Mucosa of rectum (tissue), 2 donors: ENCODE results near the gene SLIT2.
A peak's percentile ranks its signal among the peaks of the same experiment; 100 is the strongest.

Source experiments
- H3K27ac ChIP-seq, 2 donors: one replicate each; pipeline ENCODE4 v1.7.0; 2013; ENCODE audit warnings: inconsistent platforms in 2 of 2, low read depth in 2 of 2, low read length in 2 of 2
- H3K27me3 ChIP-seq, 2 donors: one replicate each; pipeline ENCODE4 v1.7.0; 2013; ENCODE audit warnings: low read length in 2 of 2; ENCODE audit not compliant: control insufficient read depth in 2 of 2, insufficient read depth in 2 of 2
- H3K36me3 ChIP-seq, 2 donors: one replicate each; pipeline ENCODE4 v1.7.0; 2013; ENCODE audit warnings: low read length in 2 of 2; ENCODE audit not compliant: control insufficient read depth in 2 of 2, insufficient read depth in 2 of 2
- H3K4me1 ChIP-seq, 2 donors: one replicate each; pipeline ENCODE4 v1.7.0; 2013; ENCODE audit warnings: low read length in 2 of 2, mild to moderate bottlenecking in 1 of 2; ENCODE audit not compliant: control insufficient read depth in 2 of 2, insufficient read depth in 2 of 2
- H3K4me3 ChIP-seq, 2 donors: one replicate each; pipeline ENCODE4 v1.7.0; 2013; ENCODE audit warnings: low read length in 2 of 2
- H3K9ac ChIP-seq, 2 donors: one replicate each; pipeline ENCODE4 v1.7.0; 2013; ENCODE audit warnings: low read length in 2 of 2, low read depth in 1 of 2, mild to moderate bottlenecking in 1 of 2
- H3K9me3 ChIP-seq, 2 donors: one replicate each; pipeline ENCODE4 v1.7.0; 2013; ENCODE audit warnings: low read length in 2 of 2; ENCODE audit not compliant: control insufficient read depth in 2 of 2
- donor health status: healthy.
- donor health status: Normal muscosa, but diverticular disease.

The SLIT2 gene

DNA sequence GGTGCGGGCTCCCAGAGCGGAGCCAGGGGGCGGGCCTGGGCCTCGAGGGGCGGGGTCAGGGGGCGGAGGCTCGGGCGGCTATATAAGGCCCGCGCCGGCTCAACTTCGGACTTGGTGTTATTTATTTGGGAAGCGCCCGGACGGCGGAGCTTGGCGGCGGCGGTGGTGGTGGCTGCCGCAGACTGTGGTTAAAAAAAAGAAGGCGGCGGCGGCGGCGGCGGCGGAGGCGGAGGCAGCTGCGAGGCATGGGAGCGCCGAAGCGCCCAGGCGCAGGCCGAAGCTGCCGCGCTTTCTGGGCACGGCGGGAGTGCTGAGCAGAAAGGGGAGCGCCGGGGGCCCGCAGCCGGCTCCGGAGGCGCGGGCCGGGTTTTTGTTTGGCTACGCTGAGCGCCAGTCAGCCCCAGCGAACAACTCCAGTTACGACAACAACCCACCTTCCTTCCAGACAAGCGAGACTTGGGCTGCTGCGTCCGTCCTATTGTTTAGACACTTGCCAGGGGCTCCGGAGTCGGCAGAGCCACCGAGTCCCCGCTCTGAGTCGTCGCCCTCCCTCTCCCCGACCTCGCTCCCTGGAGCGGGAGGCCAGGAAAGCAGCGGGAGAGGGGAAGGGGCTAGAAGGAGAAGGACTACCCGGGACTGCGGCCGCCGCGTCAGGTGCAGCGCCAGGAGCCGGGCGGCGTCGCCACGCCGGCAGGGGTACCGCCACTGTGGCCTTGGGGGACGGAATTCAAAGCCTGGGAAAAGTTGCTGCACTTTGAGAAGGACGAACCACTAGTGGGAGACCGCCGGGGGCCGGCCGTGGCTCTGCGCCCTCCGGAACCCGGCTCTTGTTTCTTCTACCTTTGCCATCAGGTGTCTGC, at the start of gene SLIT2:
TSS of gene SLIT2 (plus strand) at position 110 of the 860 bp plus-strand sequence. CDS start 1,911 bp downstream, outside the sequence.
- no peak within 1 kb of the TSS for H3K27ac ChIP-seq
- H3K4me3 ChIP-seq: peak within 1 kb of the TSS; percentile 61 to 76
- peaks cover 6 to 9% of the 10 kb centered on the region in 2 donors for H3K4me1 ChIP-seq
- no peaks in the 10 kb centered on the region for H3K36me3 ChIP-seq
- peak within 1 kb of the TSS in 1 of 2 donors; percentile 46 for H3K9ac ChIP-seq
- peaks cover 23 to 24% of the 10 kb centered on the region in 2 donors for H3K27me3 ChIP-seq
- no peaks in the 10 kb centered on the region for H3K9me3 ChIP-seq

- Histone ChIP-seq H3K27ac (no peak overlapping the region), H3K36me3 (no peaks in the 10 kb centered on the region), H3K9ac (no peak overlapping the region), H3K9me3 (no peaks in the 10 kb centered on the region), H3K4me1 (no peaks in the 10 kb centered on the region), H3K27me3 (no peaks in the 10 kb centered on the region), H3K4me3 (no peak overlapping the region)
These were observed 48.2 kb upstream of the SLIT2 start for GRCh38 chr4:20203508-20203907.

DNA sequence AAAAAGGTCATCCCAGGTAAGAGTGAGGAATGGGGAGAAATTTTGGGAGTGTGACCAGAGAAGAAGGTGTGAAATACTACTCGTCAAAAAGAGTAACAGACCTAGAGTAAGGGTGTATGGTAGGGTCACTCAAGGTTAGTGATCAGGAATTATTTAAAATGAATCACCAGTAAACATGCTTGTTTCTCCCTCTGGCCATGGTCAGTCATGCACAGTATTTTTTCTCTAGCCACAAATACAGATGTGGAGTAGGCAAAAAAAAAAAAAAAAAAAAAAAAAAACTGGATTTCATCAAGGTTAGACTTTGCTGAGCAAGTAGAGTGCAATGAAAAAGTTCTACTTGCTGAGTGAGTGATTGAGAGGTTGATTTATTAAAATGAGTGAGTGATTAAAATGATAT, 34.2 kb upstream of the SLIT2 start:
- H3K9ac ChIP-seq: no peak overlapping the region
- H3K27ac ChIP-seq: no peak overlapping the region
- no peaks in the 10 kb centered on the region for H3K4me1 ChIP-seq
- H3K4me3 ChIP-seq: no peak overlapping the region
- H3K27me3 ChIP-seq: no peaks in the 10 kb centered on the region
- H3K36me3 ChIP-seq: no peaks in the 10 kb centered on the region
- H3K9me3 ChIP-seq: no peaks in the 10 kb centered on the region

- H3K4me1 ChIP-seq: no peaks in the 10 kb centered on the region
- no peak overlapping the region for H3K27ac ChIP-seq
- H3K9ac ChIP-seq: no peak overlapping the region
- H3K4me3 ChIP-seq: no peak overlapping the region
- H3K9me3 ChIP-seq: no peaks in the 10 kb centered on the region
- no peaks in the 10 kb centered on the region for H3K36me3 ChIP-seq
- no peaks in the 10 kb centered on the region for H3K27me3 ChIP-seq
These were observed 33.8 kb upstream of the SLIT2 start for GRCh38 chr4:20217951-20218350.

- Histone ChIP-seq H3K9me3 (no peaks in the 10 kb centered on the region), H3K4me1 (no peaks in the 10 kb centered on the region), H3K27ac (no peak overlapping the region), H3K4me3 (no peak overlapping the region), H3K36me3 (no peaks in the 10 kb centered on the region), H3K27me3 (no peaks in the 10 kb centered on the region), H3K9ac (no peak overlapping the region)
These were observed 32.2 kb upstream of the SLIT2 start for GRCh38 chr4:20219521-20219920.

- no peak overlapping the region for H3K27ac ChIP-seq
- H3K4me1 ChIP-seq: no peaks in the 10 kb centered on the region
- H3K27me3 ChIP-seq: no peaks in the 10 kb centered on the region
- no peak overlapping the region for H3K4me3 ChIP-seq
- no peaks in the 10 kb centered on the region for H3K36me3 ChIP-seq
- no peaks in the 10 kb centered on the region for H3K9me3 ChIP-seq
- no peak overlapping the region for H3K9ac ChIP-seq
These were observed 13.7 kb upstream of the SLIT2 start for GRCh38 chr4:20237894-20238537.

DNA sequence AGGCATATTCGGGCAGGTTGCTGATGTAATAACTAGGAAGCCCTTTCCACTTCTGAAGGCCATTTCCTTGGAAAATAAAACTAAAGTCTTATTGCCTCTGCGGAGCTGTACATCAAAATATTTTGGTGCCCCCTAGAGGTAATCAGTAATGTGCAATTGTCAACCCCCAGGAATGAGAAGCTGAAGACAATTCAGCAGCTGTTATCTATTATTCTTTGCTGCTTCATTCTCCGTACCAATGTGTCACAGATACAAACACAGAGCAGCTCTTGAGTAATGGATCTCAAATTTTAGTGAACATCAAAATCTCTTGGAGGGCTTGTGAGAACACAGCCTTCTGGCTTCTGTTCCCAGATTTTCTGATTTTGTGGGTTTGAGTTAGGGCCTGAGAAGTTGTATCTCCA, 3.5 kb upstream of the SLIT2 start:
- H3K9ac ChIP-seq: no peak overlapping the region
- no peak overlapping the region for H3K27ac ChIP-seq

DNA sequence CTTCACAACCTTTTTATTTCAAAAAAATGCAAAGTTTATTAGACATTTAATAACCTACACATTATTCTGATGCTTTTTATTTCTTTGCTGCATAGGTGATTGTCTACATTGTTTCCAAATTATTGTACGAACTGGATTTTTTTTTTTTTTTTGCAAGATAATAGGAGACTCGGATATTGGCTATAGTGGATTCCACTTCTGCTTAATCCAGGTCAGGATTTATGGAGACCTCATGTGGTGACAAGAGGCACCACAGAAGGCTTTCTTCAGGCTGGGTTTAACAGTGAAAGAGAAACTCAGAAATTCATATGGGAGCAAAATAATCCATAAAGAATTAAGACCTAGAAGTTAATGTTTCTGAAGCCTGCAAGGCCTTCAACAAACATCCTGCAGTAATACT, 2.4 kb upstream of the SLIT2 start:
- Histone ChIP-seq H3K27me3 (peaks cover 15 to 17% of the 10 kb centered on the region in 2 donors), H3K4me3 (no peak overlapping the region), H3K9me3 (no peaks in the 10 kb centered on the region), H3K4me1 (peaks cover 6 to 9% of the 10 kb centered on the region in 2 donors), H3K27ac (no peak overlapping the region), H3K36me3 (no peaks in the 10 kb centered on the region), H3K9ac (no peak overlapping the region)

More for the DNA sequence above, 3.5 kb upstream of the SLIT2 start:
- Histone ChIP-seq H3K36me3 (no peaks in the 10 kb centered on the region), H3K4me1 (peaks cover 6 to 9% of the 10 kb centered on the region in 2 donors), H3K9me3 (no peaks in the 10 kb centered on the region), H3K27me3 (peaks cover 4 to 6% of the 10 kb centered on the region in 2 donors), H3K4me3 (no peak overlapping the region)

GRCh38 chr4:20251031-20251795, 492 bp upstream of the SLIT2 start:
- H3K4me3 ChIP-seq: peak overlapping the region; percentile 48 to 52
- no peak overlapping the region for H3K27ac ChIP-seq
- H3K4me1 ChIP-seq: peaks cover 6 to 9% of the 10 kb centered on the region in 2 donors
- H3K27me3 ChIP-seq: peaks cover 23 to 24% of the 10 kb centered on the region in 2 donors
- H3K36me3 ChIP-seq: no peaks in the 10 kb centered on the region
- no peaks in the 10 kb centered on the region for H3K9me3 ChIP-seq
- H3K9ac ChIP-seq: no peak overlapping the region
